BLaER1 treated with 17β-estradiol and CSF1 and Interleukin-3, amounts not matched to agents 10 nM and 100 nM (cell line): Measurements from ENCODE around the gene STEAP3.
A peak's percentile ranks its signal among the peaks of the same experiment; 100 is the strongest.

Experiments used
- H3K27ac ChIP-seq, 11 experiments: shearing (Covaris generic); formaldehyde crosslinking; 2 replicates each; pipeline ENCODE4 v1.8.1; 2022
- H3K27me3 ChIP-seq, 11 experiments: shearing (Covaris generic); formaldehyde crosslinking; 2 replicates each; pipeline ENCODE4 v1.8.1; 2022
- H3K36me3 ChIP-seq, 11 experiments: shearing (Covaris generic); formaldehyde crosslinking; 2 replicates each; pipeline ENCODE4 v1.8.1; 2022
- H3K4me1 ChIP-seq, 10 experiments: shearing (Covaris generic); formaldehyde crosslinking; 2 replicates each; pipeline ENCODE4 v1.8.1; 2022
- H3K4me2 ChIP-seq, 11 experiments: shearing (Covaris generic); formaldehyde crosslinking; 2 replicates each; pipeline ENCODE4 v1.8.1; 2022
- H3K4me3 ChIP-seq, 10 experiments: shearing (Covaris generic); formaldehyde crosslinking; 2 replicates each; pipeline ENCODE4 v1.8.1; 2022
- H3K9ac ChIP-seq, 11 experiments: shearing (Covaris generic); formaldehyde crosslinking; 2 replicates each; pipeline ENCODE4 v1.8.1; 2022
- H3K9me3 ChIP-seq, 11 experiments: shearing (Covaris generic); formaldehyde crosslinking; replicated peaks in 1 of 11; 2 replicates each; pipeline ENCODE4 v1.8.1; 2022
- H4K20me1 ChIP-seq, 11 experiments: shearing (Covaris generic); formaldehyde crosslinking; 2 replicates each; pipeline ENCODE4 v1.8.1; 2022
- Cebpa-rat ChIP-seq, 11 experiments: shearing (Covaris generic); IDR thresholded peaks; 2 replicates each; pipeline ENCODE4 v1.8.1; 2022

The STEAP3 gene

GRCh38 chr2:119197126-119197405, 26.6 kb upstream of the STEAP3 start:
- Histone ChIP-seq H3K9ac (no peak overlapping the region), H3K9me3 (no peaks in the 10 kb centered on the region), H3K36me3 (no peaks in the 10 kb centered on the region), H3K27ac (no peak overlapping the region), H3K4me1 (peaks cover 0 to 3% (median 0%) of the 10 kb centered on the region in 10 experiments; a peak in 4 of 20 replicates), H3K4me2 (no peak overlapping the region), H3K27me3 (no peaks in the 10 kb centered on the region), H4K20me1 (no peaks in the 10 kb centered on the region), H3K4me3 (no peak overlapping the region)
- no peak for TF ChIP-seq Cebpa-rat (IDR thresholded peaks at IDR 0.05)

DNA sequence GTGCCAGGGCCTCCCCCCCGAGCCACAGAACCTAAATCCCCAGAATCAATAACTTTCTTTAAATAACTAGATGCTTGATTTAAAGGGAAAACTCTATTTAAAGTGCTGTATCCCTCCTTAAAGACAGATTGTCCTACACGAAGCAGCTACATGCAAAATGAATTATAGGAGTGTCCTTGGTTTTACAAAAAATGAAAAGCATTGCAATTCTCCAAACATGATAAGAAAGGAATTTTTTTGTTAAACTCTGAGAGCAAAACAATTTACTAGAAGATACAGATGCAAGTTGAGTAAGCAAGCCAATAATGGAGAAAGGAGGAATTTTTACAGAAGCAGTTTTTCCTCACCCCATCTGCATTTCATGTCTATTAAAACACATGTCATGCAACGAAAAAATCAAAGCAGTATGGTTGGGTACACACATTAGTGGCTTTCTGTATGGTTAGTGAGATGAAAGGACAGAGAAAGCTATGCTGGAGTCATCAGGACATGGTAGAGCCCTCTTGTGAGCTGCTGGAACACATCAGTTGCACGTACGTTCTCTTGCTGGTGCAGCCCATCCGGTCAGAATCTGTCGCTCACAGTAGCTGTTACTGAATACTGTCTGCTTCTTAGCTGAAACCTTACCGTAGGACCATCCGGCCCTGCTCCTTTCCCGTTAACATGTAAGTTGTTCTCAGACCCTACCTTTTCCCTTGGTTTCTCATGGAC, 25.9 kb upstream of the STEAP3 start:
- no peak for TF ChIP-seq Cebpa-rat (IDR thresholded peaks at IDR 0.05)
- Histone ChIP-seq H3K27me3 (no peaks in the 10 kb centered on the region), H3K36me3 (no peaks in the 10 kb centered on the region), H3K4me3 (no peak overlapping the region), H3K4me2 (no peak overlapping the region), H3K9ac (no peak overlapping the region), H4K20me1 (no peaks in the 10 kb centered on the region), H3K27ac (no peak overlapping the region), H3K4me1 (peaks cover 2 to 8% (median 6%) of the 10 kb centered on the region in 10 experiments; a peak in 17 of 20 replicates), H3K9me3 (no peaks in the 10 kb centered on the region)

DNA sequence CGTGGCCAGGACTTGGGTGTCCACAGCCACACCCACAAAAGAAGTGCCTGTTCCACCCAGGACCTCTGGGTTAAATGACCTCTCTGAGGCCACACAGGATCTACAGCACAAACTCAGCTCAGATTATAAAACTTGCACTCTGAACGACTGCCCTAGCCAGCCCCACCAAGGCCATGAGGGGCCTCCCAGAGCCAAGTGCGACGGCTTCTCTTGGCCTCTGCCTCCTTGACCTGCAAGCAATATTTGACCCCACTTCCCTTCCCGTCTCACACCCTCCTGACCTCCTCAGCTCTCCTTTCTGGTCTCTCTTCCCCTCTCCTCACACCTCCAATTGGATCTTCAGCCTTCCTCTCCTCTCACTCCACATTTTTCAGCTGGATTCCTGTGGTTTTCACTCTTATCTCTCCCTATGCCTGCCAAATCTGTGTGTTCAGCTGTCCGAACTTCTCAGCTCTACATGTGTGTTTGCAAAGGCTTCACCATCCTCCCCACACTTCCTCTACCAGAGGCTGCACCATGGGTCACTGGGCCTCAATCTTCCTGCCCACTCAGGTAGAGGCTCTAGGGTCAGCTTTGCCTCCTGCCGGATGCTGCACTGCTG, 25.3 kb upstream of the STEAP3 start:
- Histone ChIP-seq H3K4me3 (no peak overlapping the region), H3K36me3 (no peaks in the 10 kb centered on the region), H3K9ac (no peak overlapping the region), H3K4me1 (peaks cover 7 to 14% (median 13%) of the 10 kb centered on the region in 10 experiments; a peak in 17 of 20 replicates), H3K4me2 (no peak overlapping the region), H3K27me3 (no peaks in the 10 kb centered on the region), H3K9me3 (no peaks in the 10 kb centered on the region), H4K20me1 (no peaks in the 10 kb centered on the region), H3K27ac (no peak overlapping the region)
- TF ChIP-seq Cebpa-rat (IDR thresholded peaks at IDR 0.05) = no peak

DNA sequence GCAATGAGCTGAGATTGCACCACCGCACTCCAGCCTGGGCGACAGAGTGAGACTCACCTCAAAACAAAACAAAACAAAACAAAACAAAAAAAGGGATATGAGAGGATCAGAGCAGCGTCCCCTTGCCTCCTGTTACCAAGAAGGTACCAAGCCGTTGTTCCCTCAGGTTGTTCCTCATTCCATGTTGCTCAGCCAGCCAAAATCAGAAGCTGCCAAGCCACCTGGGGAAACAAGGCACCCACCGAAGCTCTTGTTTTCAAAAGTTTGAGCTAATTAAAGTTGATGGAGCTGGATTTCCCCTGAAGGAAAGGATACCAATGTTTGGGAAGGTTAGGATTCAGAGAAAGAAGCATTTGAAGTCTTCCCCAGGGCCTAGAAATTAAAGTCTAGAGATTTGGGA, 21.8 kb upstream of the STEAP3 start:
- Histone ChIP-seq H3K9me3 (no peaks in the 10 kb centered on the region), H3K9ac (no peak overlapping the region), H3K36me3 (no peaks in the 10 kb centered on the region), H3K4me3 (no peak overlapping the region), H3K27me3 (no peaks in the 10 kb centered on the region), H3K27ac (no peak overlapping the region), H3K4me1 (peaks cover 7 to 20% (median 16%) of the 10 kb centered on the region in 10 experiments; a peak in 17 of 20 replicates), H3K4me2 (no peak overlapping the region), H4K20me1 (no peaks in the 10 kb centered on the region)
- no peak for TF ChIP-seq Cebpa-rat (IDR thresholded peaks at IDR 0.05)

- Histone ChIP-seq H4K20me1 (no peaks in the 10 kb centered on the region), H3K36me3 (no peaks in the 10 kb centered on the region), H3K4me1 (peaks cover 7 to 20% (median 16%) of the 10 kb centered on the region in 10 experiments; a peak in 17 of 20 replicates), H3K27ac (no peak overlapping the region), H3K4me2 (peak overlapping the region; percentile 7 to 83 (median 53); a peak in 19 of 22 replicates), H3K9me3 (no peaks in the 10 kb centered on the region), H3K4me3 (no peak overlapping the region), H3K27me3 (no peaks in the 10 kb centered on the region), H3K9ac (no peak overlapping the region)
- no peak for TF ChIP-seq Cebpa-rat (IDR thresholded peaks at IDR 0.05)
Measured at GRCh38 chr2:119202610-119203310, 20.9 kb upstream of the STEAP3 start.

DNA sequence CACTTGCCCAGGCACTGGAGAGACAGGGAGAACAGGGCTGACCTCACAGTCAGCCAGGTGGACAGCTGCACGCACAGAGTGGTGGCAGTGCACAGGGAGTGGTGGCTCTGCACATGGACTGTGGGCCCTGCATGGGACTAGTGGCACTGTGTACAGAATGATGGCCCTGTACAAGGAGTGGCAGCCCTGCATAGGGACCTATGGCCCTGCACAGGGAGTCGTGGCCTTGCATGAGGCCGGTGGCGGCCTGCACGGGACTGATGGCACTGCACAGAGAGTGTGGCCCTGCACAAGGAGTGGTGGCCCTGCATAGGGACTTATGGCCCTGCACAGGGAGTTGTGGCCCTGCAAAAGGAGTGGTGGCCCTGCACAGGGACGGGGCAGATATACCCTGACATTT, 19.1 kb upstream of the STEAP3 start:
- H3K9ac ChIP-seq = no peak overlapping the region
- H3K36me3 ChIP-seq = no peaks in the 10 kb centered on the region
- H3K27ac ChIP-seq = no peak overlapping the region
- H3K9me3 ChIP-seq = no peaks in the 10 kb centered on the region
- H4K20me1 ChIP-seq = 0 out of 22 replicates have a peak, but pooled peaks cover 0 to 4% (median 0%) of the 10 kb centered on the region in 11 experiments
- no peak overlapping the region for H3K4me2 ChIP-seq
- H3K27me3 ChIP-seq = no peaks in the 10 kb centered on the region
- TF ChIP-seq Cebpa-rat (IDR thresholded peaks at IDR 0.05) = no peak
- H3K4me1 ChIP-seq = peaks cover 7 to 20% (median 16%) of the 10 kb centered on the region in 10 experiments; a peak in 17 of 20 replicates
- no peak overlapping the region for H3K4me3 ChIP-seq

DNA sequence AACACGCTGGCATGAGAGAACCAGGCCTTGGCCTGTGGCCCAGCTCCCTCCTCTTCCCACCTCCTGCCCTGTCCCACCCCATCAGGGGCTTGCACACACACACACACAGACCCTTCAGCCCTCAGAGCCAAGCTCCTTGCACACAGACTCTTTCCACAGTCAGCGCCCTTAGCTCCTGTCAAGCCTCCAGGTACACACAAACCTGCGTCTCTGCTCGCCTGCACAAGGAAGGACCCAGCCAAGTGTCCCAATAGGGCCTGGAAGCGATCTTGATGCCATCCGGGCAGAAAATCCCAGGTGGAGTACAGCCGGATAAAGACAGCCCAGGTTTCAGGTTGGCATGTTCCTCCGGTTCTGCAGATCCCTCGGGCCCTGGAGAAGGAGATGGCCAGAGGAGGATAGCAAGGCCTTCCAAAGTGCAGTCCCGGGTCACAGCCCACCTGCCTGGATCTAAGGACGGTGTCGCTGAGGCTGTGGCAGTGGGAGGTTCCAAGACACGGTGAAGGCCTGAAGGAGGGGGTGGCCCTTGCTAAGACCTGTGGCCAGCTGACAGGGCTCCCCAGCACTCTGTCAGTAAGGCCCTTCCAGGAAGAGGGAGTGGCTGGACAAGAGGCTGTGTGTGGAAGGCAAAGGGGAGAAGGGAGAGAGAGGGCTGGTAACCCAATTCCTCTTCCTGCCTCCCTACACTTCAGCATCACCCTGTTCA, 18.5 kb upstream of the STEAP3 start:
- Histone ChIP-seq H3K36me3 (no peaks in the 10 kb centered on the region), H3K4me3 (no peak overlapping the region), H3K4me2 (no peak overlapping the region), H3K27ac (no peak overlapping the region), H4K20me1 (0 out of 22 replicates have a peak, but pooled peaks cover 0 to 4% (median 0%) of the 10 kb centered on the region in 11 experiments), H3K27me3 (no peaks in the 10 kb centered on the region), H3K4me1 (peaks cover 7 to 20% (median 16%) of the 10 kb centered on the region in 10 experiments; a peak in 17 of 20 replicates), H3K9ac (no peak overlapping the region), H3K9me3 (no peaks in the 10 kb centered on the region)
- no peak for TF ChIP-seq Cebpa-rat (IDR thresholded peaks at IDR 0.05)

DNA sequence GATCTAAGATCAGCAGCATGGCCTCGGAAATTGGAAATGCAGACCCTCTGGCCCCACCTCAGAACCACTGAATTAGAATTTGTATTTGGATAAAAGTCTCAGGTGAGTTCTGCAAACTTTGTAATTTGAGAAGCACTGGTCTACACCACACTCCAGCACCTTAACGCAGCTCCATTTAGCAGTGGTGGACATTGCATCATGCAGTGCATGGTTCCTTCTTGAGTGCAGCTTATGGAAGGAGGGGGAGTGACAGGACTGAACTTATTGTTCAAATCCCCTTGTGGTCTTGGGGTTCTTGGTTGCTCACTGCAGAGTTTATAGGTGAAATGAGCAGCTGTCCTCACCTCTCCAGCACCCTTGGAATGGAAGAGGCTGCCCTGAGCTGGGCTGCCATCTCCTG, 17.4 kb upstream of the STEAP3 start:
- Histone ChIP-seq H3K9me3 (no peaks in the 10 kb centered on the region), H3K4me2 (no peak overlapping the region), H3K4me3 (no peak overlapping the region), H3K27ac (no peak overlapping the region), H3K9ac (no peak overlapping the region), H4K20me1 (0 out of 22 replicates have a peak, but pooled peaks cover 0 to 4% (median 0%) of the 10 kb centered on the region in 11 experiments), H3K27me3 (no peaks in the 10 kb centered on the region), H3K4me1 (peaks cover 7 to 20% (median 16%) of the 10 kb centered on the region in 10 experiments; a peak in 17 of 20 replicates), H3K36me3 (no peaks in the 10 kb centered on the region)
- no peak for TF ChIP-seq Cebpa-rat (IDR thresholded peaks at IDR 0.05)

GRCh38 chr2:119207447-119207846, 16.2 kb upstream of the STEAP3 start:
- Histone ChIP-seq H3K9ac (no peak overlapping the region), H3K4me3 (no peak overlapping the region), H4K20me1 (0 out of 22 replicates have a peak, but pooled peaks cover 0 to 4% (median 0%) of the 10 kb centered on the region in 11 experiments), H3K36me3 (no peaks in the 10 kb centered on the region), H3K9me3 (no peaks in the 10 kb centered on the region), H3K4me1 (peaks cover 7 to 16% (median 12%) of the 10 kb centered on the region in 10 experiments; a peak in 17 of 20 replicates), H3K27ac (no peak overlapping the region), H3K27me3 (no peaks in the 10 kb centered on the region), H3K4me2 (no peak overlapping the region)
- TF ChIP-seq Cebpa-rat (IDR thresholded peaks at IDR 0.05) = no peak
